Karpas-422 (cell line): Measurements from ENCODE around the gene KIF22. TPM values are rescaled to one million over a fixed set of nuclear protein-coding genes. Genes with fewer than 3 reads are reported as not detected.

ENCODE experiments used
- DNase-seq: peaks from one replicate; pipeline ENCODE4 v3.0.0-alpha.2; 2015
- H2AFZ ChIP-seq: fragments of 200-600 bp; sonication (generic); 2 replicates; pipeline ENCODE4 v1.6.1; 2014; ENCODE audit warnings: antibody characterized with exemption, low read length, mixed read lengths
- H3K27ac ChIP-seq: fragments of 200-600 bp; sonication (generic); 2 replicates; pipeline ENCODE4 v1.5.1; 2014; ENCODE audit warnings: mild to moderate bottlenecking, low read length, moderate library complexity
- H3K27me3 ChIP-seq: fragments of 200-600 bp; sonication (generic); 2 replicates; pipeline ENCODE4 v1.6.1; 2014; ENCODE audit warnings: low read length, mixed read lengths
- H3K36me3 ChIP-seq: fragments of 200-600 bp; sonication (generic); 2 replicates; pipeline ENCODE4 v1.6.1; 2014; ENCODE audit warnings: low read length, mixed read lengths; ENCODE audit not compliant: insufficient read depth
- H3K4me1 ChIP-seq: fragments of 200-600 bp; sonication (generic); 2 replicates; pipeline ENCODE4 v1.6.1; 2014; ENCODE audit warnings: mild to moderate bottlenecking, low read length, mixed read lengths
- H3K4me2 ChIP-seq: fragments of 200-600 bp; sonication (generic); 2 replicates; pipeline ENCODE4 v1.6.1; 2014; ENCODE audit warnings: low read length, low read depth, mild to moderate bottlenecking; ENCODE audit not compliant: poor library complexity, severe bottlenecking
- H3K4me3 ChIP-seq: fragments of 200-600 bp; sonication (generic); 2 replicates; pipeline ENCODE4 v1.5.1; 2014; ENCODE audit warnings: mild to moderate bottlenecking, antibody characterized with exemption, low read length, mixed read lengths
- H3K79me2 ChIP-seq: fragments of 200-600 bp; sonication (generic); 2 replicates; pipeline ENCODE4 v1.6.1; 2014; ENCODE audit warnings: mild to moderate bottlenecking, low read length, mixed read lengths
- H3K9ac ChIP-seq: fragments of 200-600 bp; sonication (generic); 2 replicates; pipeline ENCODE4 v1.6.0; 2014; ENCODE audit warnings: low read length
- H3K9me2 ChIP-seq: fragments of 200-600 bp; sonication (generic), shearing (Covaris generic); replicated peaks from 2 replicates; pipeline ENCODE4 v1.6.0; 2014; ENCODE audit warnings: mild to moderate bottlenecking, low read length, moderate library complexity; ENCODE audit not compliant: insufficient read depth
- H3K9me3 ChIP-seq: fragments of 300-700, 200-600 bp; sonication (generic); 2 replicates; pipeline ENCODE4 v1.6.1; 2014; ENCODE audit warnings: low read length, mixed read lengths
- H4K20me1 ChIP-seq: fragments of 200-600 bp; sonication (generic); 2 replicates; pipeline ENCODE4 v1.6.1; 2014; ENCODE audit warnings: mild to moderate bottlenecking, antibody characterized with exemption, low read length, low read depth; ENCODE audit not compliant: insufficient read depth
- total RNA-seq: library from RNA; depleted of rRNA; stranded (reverse); fragments of >200 nt; shearing (Covaris generic); gene quantifications from 2 replicates; pipeline ENCODE4 v1.2.3, GENCODE V29; 2014; ENCODE audit warnings: low replicate concordance

The KIF22 gene
- total RNA-seq, 1 experiment from 2014 or later = 75.4 TPM

- no peak for DNase-seq
- no peak overlapping the region for H3K4me2 ChIP-seq
- H3K4me3 ChIP-seq = no peak overlapping the region
- no peaks in the 10 kb centered on the region for H3K36me3 ChIP-seq
- H3K9me2 ChIP-seq = no peaks in the 10 kb centered on the region
- H4K20me1 ChIP-seq = no peaks in the 10 kb centered on the region
- H2AFZ ChIP-seq = no peak overlapping the region
- no peak overlapping the region for H3K9ac ChIP-seq
- H3K4me1 ChIP-seq = no peaks in the 10 kb centered on the region
- no peaks in the 10 kb centered on the region for H3K27me3 ChIP-seq
- no peak overlapping the region for H3K27ac ChIP-seq
- no peaks in the 10 kb centered on the region for H3K79me2 ChIP-seq
- H3K9me3 ChIP-seq = no peaks in the 10 kb centered on the region
Observed at GRCh38 chr16:29842732-29843346, 52.3 kb downstream of the KIF22 start.

GRCh38 chr16:29843931-29844330 lies 53.4 kb downstream of the KIF22 start:
- no peaks in the 10 kb centered on the region for H3K4me1 ChIP-seq
- H3K79me2 ChIP-seq = no peaks in the 10 kb centered on the region
- no peak overlapping the region for H3K9ac ChIP-seq
- DNase-seq = no peak
- H3K36me3 ChIP-seq = no peaks in the 10 kb centered on the region
- H3K27me3 ChIP-seq = no peaks in the 10 kb centered on the region
- H3K27ac ChIP-seq = no peak overlapping the region
- no peaks in the 10 kb centered on the region for H4K20me1 ChIP-seq
- H2AFZ ChIP-seq = no peak overlapping the region
- H3K4me3 ChIP-seq = no peak overlapping the region
- no peaks in the 10 kb centered on the region for H3K9me2 ChIP-seq
- H3K4me2 ChIP-seq = no peak overlapping the region
- H3K9me3 ChIP-seq = no peaks in the 10 kb centered on the region

GRCh38 chr16:29844575-29845331 lies 54.2 kb downstream of the KIF22 start:
- no peak overlapping the region for H3K4me2 ChIP-seq
- no peaks in the 10 kb centered on the region for H3K9me3 ChIP-seq
- no peak overlapping the region for H3K27ac ChIP-seq
- no peaks in the 10 kb centered on the region for H4K20me1 ChIP-seq
- no peak overlapping the region for H2AFZ ChIP-seq
- H3K79me2 ChIP-seq = no peaks in the 10 kb centered on the region
- H3K9ac ChIP-seq = no peak overlapping the region
- DNase-seq = no peak
- no peaks in the 10 kb centered on the region for H3K9me2 ChIP-seq
- H3K4me1 ChIP-seq = no peaks in the 10 kb centered on the region
- H3K36me3 ChIP-seq = no peaks in the 10 kb centered on the region
- no peaks in the 10 kb centered on the region for H3K27me3 ChIP-seq
- no peak overlapping the region for H3K4me3 ChIP-seq

- Histone ChIP-seq H3K4me1 (no peaks in the 10 kb centered on the region), H3K79me2 (no peaks in the 10 kb centered on the region), H3K9ac (no peak overlapping the region), H4K20me1 (no peaks in the 10 kb centered on the region), H3K9me2 (no peaks in the 10 kb centered on the region), H2AFZ (no peak overlapping the region), H3K9me3 (no peaks in the 10 kb centered on the region), H3K27ac (no peak overlapping the region), H3K36me3 (no peaks in the 10 kb centered on the region), H3K4me2 (no peak overlapping the region), H3K4me3 (no peak overlapping the region), H3K27me3 (no peaks in the 10 kb centered on the region)
- DNase-seq = no peak
Observed at GRCh38 chr16:29845656-29846055, 55.1 kb downstream of the KIF22 start.

- H3K4me3 ChIP-seq = no peak overlapping the region
- DNase-seq = peak; percentile 87
- H3K79me2 ChIP-seq = no peaks in the 10 kb centered on the region
- H3K36me3 ChIP-seq = no peaks in the 10 kb centered on the region
- no peaks in the 10 kb centered on the region for H3K9me3 ChIP-seq
- H2AFZ ChIP-seq = no peak overlapping the region
- H3K4me2 ChIP-seq = no peak overlapping the region
- no peaks in the 10 kb centered on the region for H4K20me1 ChIP-seq
- no peak overlapping the region for H3K9ac ChIP-seq
- H3K27ac ChIP-seq = no peak overlapping the region
- no peaks in the 10 kb centered on the region for H3K4me1 ChIP-seq
- no peaks in the 10 kb centered on the region for H3K9me2 ChIP-seq
- no peaks in the 10 kb centered on the region for H3K27me3 ChIP-seq
Observed at GRCh38 chr16:29848420-29849297, 58.1 kb downstream of the KIF22 start.

- no peaks in the 10 kb centered on the region for H4K20me1 ChIP-seq
- H3K4me3 ChIP-seq = no peak overlapping the region
- no peak overlapping the region for H2AFZ ChIP-seq
- no peak overlapping the region for H3K4me2 ChIP-seq
- no peaks in the 10 kb centered on the region for H3K4me1 ChIP-seq
- no peaks in the 10 kb centered on the region for H3K9me2 ChIP-seq
- H3K9me3 ChIP-seq = no peaks in the 10 kb centered on the region
- H3K36me3 ChIP-seq = no peaks in the 10 kb centered on the region
- H3K27ac ChIP-seq = no peak overlapping the region
- H3K9ac ChIP-seq = no peak overlapping the region
- no peaks in the 10 kb centered on the region for H3K27me3 ChIP-seq
- no peak for DNase-seq
- H3K79me2 ChIP-seq = no peaks in the 10 kb centered on the region
Observed at GRCh38 chr16:29849505-29849904, 59.0 kb downstream of the KIF22 start.

- no peaks in the 10 kb centered on the region for H3K9me2 ChIP-seq
- no peaks in the 10 kb centered on the region for H3K9me3 ChIP-seq
- no peak overlapping the region for H3K4me2 ChIP-seq
- H3K4me1 ChIP-seq = no peaks in the 10 kb centered on the region
- no peak for DNase-seq
- no peak overlapping the region for H3K9ac ChIP-seq
- no peak overlapping the region for H2AFZ ChIP-seq
- H3K36me3 ChIP-seq = no peaks in the 10 kb centered on the region
- no peak overlapping the region for H3K27ac ChIP-seq
- no peaks in the 10 kb centered on the region for H3K27me3 ChIP-seq
- no peak overlapping the region for H3K4me3 ChIP-seq
- H3K79me2 ChIP-seq = no peaks in the 10 kb centered on the region
- H4K20me1 ChIP-seq = no peaks in the 10 kb centered on the region
Observed at GRCh38 chr16:29850998-29851397, 60.4 kb downstream of the KIF22 start.

GRCh38 chr16:29852654-29853053 lies 62.1 kb downstream of the KIF22 start:
- no peaks in the 10 kb centered on the region for H3K9me3 ChIP-seq
- no peak overlapping the region for H3K9ac ChIP-seq
- H3K27ac ChIP-seq = no peak overlapping the region
- no peaks in the 10 kb centered on the region for H4K20me1 ChIP-seq
- no peak overlapping the region for H3K4me3 ChIP-seq
- H3K9me2 ChIP-seq = no peaks in the 10 kb centered on the region
- H3K79me2 ChIP-seq = no peaks in the 10 kb centered on the region
- no peak overlapping the region for H2AFZ ChIP-seq
- H3K4me1 ChIP-seq = no peaks in the 10 kb centered on the region
- H3K4me2 ChIP-seq = no peak overlapping the region
- no peak for DNase-seq
- no peaks in the 10 kb centered on the region for H3K36me3 ChIP-seq
- H3K27me3 ChIP-seq = no peaks in the 10 kb centered on the region
